HG03571 (cell line): Measurements from ENCODE around the gene GDAP2.
A peak's percentile ranks its signal among the peaks of the same experiment; 100 is the strongest.
"Not testable (repeated sequence)": the region's sequence is repeated elsewhere in the genome, so short reads cannot be mapped to it uniquely, and the experiment has no call there.

Source experiments
- ATAC-seq: cut with Tn5 transposase; IDR thresholded peaks from one replicate; pipeline ENCODE4 v1.9.1; 2021; ENCODE audit not compliant: unreplicated experiment

Gene GDAP2

GRCh38 chr1:117929343-117930172 lies at the start of gene GDAP2, which contains the start of gene WDR3:
TSS of gene GDAP2 (minus strand) at chr1:117929621. CDS start at chr1:117920357, 9,264 bp downstream.
TSS of gene WDR3 (plus strand) at chr1:117929739. CDS start at chr1:117933320, 3,581 bp downstream.
- ATAC-seq, result peak; percentile 92

GRCh38 chr1:117976381-117976780 lies 47.0 kb upstream of the GDAP2 start:
- ATAC-seq, result no peak

GRCh38 chr1:117971777-117972176 lies 42.4 kb upstream of the GDAP2 start:
- ATAC-seq, result no peak

GRCh38 chr1:117970252-117970651 lies 40.8 kb upstream of the GDAP2 start:
- ATAC-seq, result no peak

- ATAC-seq, result no peak
These were observed 38.5 kb upstream of the GDAP2 start for GRCh38 chr1:117967881-117968280.

GRCh38 chr1:117967477-117967876 lies 38.1 kb upstream of the GDAP2 start:
- no peak for ATAC-seq

- ATAC-seq, result no peak
These were observed 35.0 kb upstream of the GDAP2 start for GRCh38 chr1:117964290-117965038.

- ATAC-seq, result no peak
These were observed 29.9 kb upstream of the GDAP2 start for GRCh38 chr1:117959364-117959763.

GRCh38 chr1:117952386-117952785 lies 23.0 kb upstream of the GDAP2 start:
- no peak for ATAC-seq

- ATAC-seq, result no peak
These were observed 12.9 kb upstream of the GDAP2 start for GRCh38 chr1:117942293-117942692.

GRCh38 chr1:117933769-117934168 lies 4.3 kb upstream of the GDAP2 start:
- ATAC-seq, result no peak

- ATAC-seq, result no peak
These were observed 3.2 kb upstream of the GDAP2 start for GRCh38 chr1:117932576-117932975.

- no peak for ATAC-seq
These were observed 1.1 kb upstream of the GDAP2 start for GRCh38 chr1:117930484-117930883.

GRCh38 chr1:117930173-117930447 lies 689 bp upstream of the GDAP2 start:
- no peak for ATAC-seq

GRCh38 chr1:117928881-117929342 lies 509 bp downstream of the GDAP2 start:
- peak; percentile 47 for ATAC-seq

- no peak for ATAC-seq
These were observed 3.4 kb downstream of the GDAP2 start for GRCh38 chr1:117925981-117926380.

GRCh38 chr1:117922717-117923116 lies 6.7 kb downstream of the GDAP2 start:
- not testable (repeated sequence) for ATAC-seq

GRCh38 chr1:117921991-117922390 lies 7.4 kb downstream of the GDAP2 start:
- ATAC-seq, result no peak

GRCh38 chr1:117919376-117919775 lies 10.0 kb downstream of the GDAP2 start:
- ATAC-seq, result no peak

GRCh38 chr1:117911051-117911450 lies 18.4 kb downstream of the GDAP2 start:
- ATAC-seq, result no peak

- no peak for ATAC-seq
These were observed 24.4 kb downstream of the GDAP2 start for GRCh38 chr1:117905019-117905418.

GRCh38 chr1:117904485-117904884 lies 24.9 kb downstream of the GDAP2 start:
- ATAC-seq, result no peak
